ENCODE results near the gene COL23A1.

- TF ChIP-seq RXRA (IDR thresholded peaks at IDR 0.05; ENCODE audit: insufficient read depth, low read depth, low read length) (no peak), SUZ12 (IDR thresholded peaks at IDR 0.05; ENCODE audit: low read length) (no peak), CREB1 (IDR thresholded peaks at IDR 0.05) (no peak), CTCF (IDR thresholded peaks at IDR 0.05; ENCODE audit: control extremely low read depth in 1 of 3, insufficient read depth in 1 of 3, low read depth in 1 of 3, low read length in 3 of 3) (no peak), POLR2A (IDR thresholded peaks at IDR 0.05; ENCODE audit: control extremely low read depth in 1 of 2, low read depth in 2 of 2, low read length in 2 of 2) (no peak), EZH2 (IDR thresholded peaks at IDR 0.05; ENCODE audit: low read depth, low read length, severe bottlenecking) (no peak), HDAC2 (IDR thresholded peaks at IDR 0.05; ENCODE audit: borderline replicate concordance in 1 of 2, low read depth in 2 of 2, low read length in 2 of 2) (no peak), TEAD4 (IDR thresholded peaks at IDR 0.05; ENCODE audit: low read depth, low read length) (no peak), POLR2AphosphoS5 (IDR thresholded peaks at IDR 0.05; ENCODE audit: low read depth, low read length) (no peak)
Measured at GRCh38 chr5:178346607-178347334, 243.4 kb downstream of the COL23A1 start.

Measured in H1 (cell line).